NCI-H1436 treated with DMSO at 0.1 percent for 48 hours (cell line): ENCODE data around the gene GRM7.

Experiments
- DNase-seq: peaks from one replicate; lab custom pipeline; 2025; lab: John Stamatoyannopoulos, UW

The GRM7 gene

GRCh38 chr3:7657214-7658112 lies 796.5 kb downstream of the GRM7 start:
- DNase-seq = no peak

DNA sequence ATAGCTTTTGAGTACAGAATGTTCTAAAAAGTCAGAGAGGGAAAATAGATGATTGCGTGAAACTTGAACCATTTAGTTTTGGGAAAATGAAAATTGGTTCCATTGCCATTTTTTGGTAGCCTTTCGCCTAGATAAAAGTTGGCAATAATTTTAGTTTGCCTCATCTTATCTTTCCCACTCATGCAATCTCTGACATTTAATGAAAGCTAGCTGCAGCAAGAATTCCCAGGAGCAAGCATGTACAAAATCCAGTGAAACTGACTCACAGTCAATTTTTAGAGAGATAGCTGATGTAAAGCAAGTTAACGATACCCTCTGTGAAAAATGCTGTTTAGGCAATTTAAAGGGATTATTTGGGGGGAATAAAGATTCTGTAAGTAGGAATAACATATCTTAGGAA lies 797.4 kb downstream of the GRM7 start:
- DNase-seq = no peak

DNA sequence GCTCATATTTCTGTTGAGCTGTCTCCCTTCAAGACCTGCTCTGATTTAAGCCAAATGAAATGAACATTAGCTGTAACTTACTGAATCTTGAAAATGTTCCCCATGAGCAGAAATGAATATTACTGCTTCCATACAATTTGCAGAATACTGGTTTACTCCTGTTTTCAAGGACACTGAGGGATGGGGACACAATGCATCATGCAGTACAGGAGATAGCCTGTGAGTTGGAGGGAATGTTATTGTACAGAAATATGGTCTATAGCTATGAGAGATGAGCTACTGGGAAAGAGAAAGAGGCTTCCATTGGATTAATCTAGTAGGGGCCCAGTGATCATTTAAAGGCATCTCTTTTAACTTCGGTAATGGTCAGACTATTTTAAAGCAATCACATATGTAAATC lies 798.2 kb downstream of the GRM7 start:
- no peak for DNase-seq

DNA sequence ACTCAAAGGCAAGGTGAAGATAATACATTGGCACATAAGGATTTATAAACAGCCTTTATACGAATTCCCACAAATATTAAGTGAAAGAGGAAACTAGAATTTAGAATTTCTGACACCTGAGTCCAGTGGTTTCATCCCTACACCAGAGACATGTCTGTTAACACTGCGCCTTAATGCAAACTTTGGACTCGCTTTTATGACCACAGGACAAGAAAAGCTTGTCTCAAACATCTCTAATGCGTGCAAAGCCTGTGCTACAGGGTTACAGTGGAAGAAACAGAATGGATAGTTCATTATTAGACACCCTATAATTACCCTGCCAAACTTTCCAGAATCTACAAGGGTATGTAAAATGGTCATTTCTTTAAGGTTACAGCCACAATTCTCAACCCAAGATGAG lies 802.9 kb downstream of the GRM7 start:
- no peak for DNase-seq

- DNase-seq = no peak
Observed at GRCh38 chr3:7667774-7668173, 806.9 kb downstream of the GRM7 start.

DNA sequence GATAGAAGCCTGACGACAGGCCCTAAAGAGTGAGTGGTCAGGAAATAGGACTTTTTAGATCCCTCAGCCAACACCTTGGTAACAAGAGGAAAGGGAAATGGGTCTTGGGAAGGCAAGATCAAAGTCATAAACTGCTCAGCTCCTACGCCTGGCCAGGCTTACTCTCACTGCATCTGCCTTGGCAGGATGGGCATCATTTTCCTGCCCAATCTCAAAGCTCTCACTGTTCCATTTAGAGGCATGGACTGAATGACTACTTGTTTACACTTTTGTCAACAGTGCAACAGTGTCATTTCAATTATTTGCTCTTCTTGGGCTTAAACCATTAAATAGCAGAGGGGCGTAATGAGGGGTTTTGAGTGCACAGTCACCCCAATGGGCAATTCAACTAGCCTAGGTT lies 808.7 kb downstream of the GRM7 start:
- no peak for DNase-seq

DNA sequence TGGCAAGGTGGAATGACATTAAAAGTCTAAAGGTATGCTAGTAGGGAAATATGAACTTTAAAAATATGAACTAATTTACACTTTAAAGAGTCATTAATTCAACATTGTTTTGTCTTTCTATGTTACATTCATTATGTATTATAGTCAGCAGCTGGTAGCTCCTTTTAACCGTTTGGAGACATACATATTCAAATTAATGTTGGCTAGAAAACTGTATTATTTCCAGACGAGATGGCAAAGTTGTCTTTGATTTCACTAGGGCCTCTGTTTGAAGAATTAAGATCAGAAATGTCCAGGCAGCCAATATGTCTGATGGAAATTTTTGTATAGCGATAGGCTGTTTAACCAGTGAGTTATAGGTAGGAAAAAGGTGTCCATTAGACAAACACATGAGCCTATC lies 817.6 kb downstream of the GRM7 start:
- DNase-seq = no peak

- no peak for DNase-seq
Observed at GRCh38 chr3:7682822-7683229, 821.9 kb downstream of the GRM7 start.

DNA sequence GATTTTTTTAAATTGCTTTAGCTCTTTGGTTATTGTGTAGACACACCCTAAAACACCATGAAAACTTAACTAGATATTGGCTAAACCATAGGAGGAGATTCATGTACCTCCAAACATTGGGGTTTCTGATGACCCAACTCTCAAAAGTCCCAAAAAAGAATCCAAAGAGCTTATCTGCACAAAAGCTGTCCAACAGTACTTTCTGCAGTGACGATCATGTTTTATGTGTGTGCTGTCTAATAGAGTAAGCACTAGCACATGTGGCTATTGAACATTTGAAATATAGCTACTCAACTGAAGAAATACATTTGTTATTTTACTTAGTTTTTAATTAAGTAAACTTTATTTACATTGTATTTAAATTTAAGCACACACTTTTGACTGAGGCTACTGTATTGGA lies 822.5 kb downstream of the GRM7 start:
- DNase-seq = no peak

GRCh38 chr3:7684182-7684715 lies 823.3 kb downstream of the GRM7 start:
- no peak for DNase-seq

GRCh38 chr3:7687428-7688147 lies 826.7 kb downstream of the GRM7 start:
- DNase-seq = no peak

GRCh38 chr3:7692866-7693265 lies 832.0 kb downstream of the GRM7 start:
- no peak for DNase-seq

DNA sequence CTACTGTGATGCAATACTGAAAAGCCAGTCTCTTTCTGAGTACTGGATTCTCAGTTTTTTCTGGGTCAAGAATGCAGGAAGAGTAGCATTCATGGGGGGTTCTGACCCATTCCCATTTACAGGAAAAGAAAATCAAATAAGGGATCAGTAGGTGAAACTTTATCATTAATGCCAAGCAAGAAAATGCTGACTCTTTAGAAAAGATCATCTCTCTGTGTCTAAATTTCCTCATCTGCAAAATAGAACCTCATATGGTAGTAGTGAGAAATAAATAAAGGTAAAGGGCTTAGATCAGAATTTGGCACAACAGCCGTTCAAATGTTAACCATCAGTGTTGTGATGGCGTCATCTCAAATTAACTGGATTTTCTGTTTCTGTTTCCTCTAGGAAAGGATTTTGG lies 833.1 kb downstream of the GRM7 start:
- no peak for DNase-seq

DNA sequence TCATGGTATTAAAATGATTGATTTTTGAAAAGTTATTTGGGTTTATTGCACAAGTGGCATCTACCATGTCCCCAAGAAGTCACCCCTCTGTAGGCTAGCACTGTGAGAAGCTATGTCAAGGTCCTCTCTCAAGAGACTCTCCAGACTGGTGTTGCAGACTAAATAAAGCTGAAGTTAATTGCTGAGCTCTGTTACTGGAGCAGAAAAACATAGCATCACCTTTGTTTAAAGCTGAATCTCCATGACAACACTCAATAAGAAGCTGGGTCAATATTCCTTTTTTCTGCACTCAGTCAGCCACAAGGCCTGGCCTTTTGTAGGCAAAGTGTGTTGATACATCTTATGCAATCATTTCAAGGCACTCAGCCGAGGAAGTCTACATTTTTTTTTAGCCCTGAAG lies 834.1 kb downstream of the GRM7 start:
- DNase-seq = no peak

GRCh38 chr3:7696320-7696719 lies 835.4 kb downstream of the GRM7 start:
- no peak for DNase-seq

GRCh38 chr3:7697548-7697947 lies 836.6 kb downstream of the GRM7 start:
- no peak for DNase-seq

DNA sequence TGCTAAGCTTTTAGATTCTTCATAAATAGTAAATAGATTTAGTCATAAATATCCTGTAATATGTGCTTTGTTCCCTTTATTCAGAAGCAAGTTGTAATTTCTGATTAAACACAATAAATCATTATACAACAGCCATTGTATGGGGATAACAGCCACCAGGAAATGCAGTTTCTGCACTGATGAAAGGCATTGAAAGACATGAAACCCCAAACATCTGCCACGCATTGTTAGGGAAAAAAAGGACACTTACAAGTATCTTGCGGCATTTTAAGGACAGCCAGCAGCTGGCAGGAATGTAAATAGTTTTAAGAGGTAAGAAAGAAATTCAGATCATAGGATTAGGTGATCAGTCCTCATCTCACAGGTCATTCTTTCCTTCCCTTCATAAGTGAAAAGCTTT lies 839.6 kb downstream of the GRM7 start:
- DNase-seq = no peak

- no peak for DNase-seq
Observed at GRCh38 chr3:7700977-7701376, 840.1 kb downstream of the GRM7 start.

DNA sequence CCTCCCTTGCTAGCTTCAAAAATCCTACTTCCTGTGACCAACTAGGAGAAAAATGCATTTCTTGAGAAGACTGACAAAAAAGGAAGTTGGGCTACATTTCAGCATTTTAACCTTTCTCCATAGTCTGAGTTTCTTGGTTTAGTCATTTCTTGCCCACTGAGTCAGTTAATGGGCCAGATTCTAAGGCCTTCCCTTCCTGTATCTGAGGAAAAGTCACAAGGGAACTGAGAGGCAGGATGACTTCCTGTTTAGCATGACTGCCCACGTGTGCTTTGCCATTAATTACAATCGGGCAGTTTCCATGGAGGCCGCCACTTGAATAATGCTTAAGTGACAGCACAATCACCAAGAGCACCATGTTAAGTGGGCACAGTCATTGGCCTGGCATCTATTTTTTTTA lies 846.3 kb downstream of the GRM7 start:
- no peak for DNase-seq

DNA sequence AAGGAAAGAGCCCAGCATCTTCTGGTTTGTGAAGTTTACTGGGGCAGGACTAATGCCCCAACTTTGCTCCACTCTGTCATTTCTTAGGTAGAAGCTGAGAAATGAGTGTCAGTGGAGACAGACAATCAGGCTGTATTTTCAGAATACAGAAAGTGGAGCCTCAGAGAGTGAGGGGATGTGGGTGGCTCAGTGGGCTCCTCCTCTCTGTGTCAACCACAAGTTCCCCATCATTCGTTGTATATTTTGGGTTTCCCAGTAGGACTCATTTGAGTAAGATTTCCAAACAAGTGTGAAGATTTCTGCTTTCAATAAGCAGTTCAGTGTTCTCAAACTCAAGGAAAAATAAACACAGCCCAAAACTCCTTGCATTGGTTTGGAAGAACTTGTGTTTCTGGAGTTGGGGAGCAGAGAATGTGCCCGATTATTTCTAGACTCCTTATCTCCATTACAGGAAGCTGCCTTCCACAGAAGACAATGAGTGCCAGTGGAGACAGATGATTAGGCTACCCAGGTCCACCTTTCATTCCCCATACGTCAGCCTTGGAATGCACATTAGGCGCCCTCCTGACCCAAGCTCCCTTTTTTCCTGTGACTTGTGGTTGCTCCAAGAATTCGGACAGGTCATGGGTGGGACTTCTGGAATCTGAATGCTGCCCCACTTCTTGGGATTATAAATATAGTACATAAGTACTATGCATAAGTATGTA lies 848.6 kb downstream of the GRM7 start:
- no peak for DNase-seq

- peak; percentile 10 for DNase-seq
Observed at GRCh38 chr3:7710284-7710683, 849.4 kb downstream of the GRM7 start.

DNA sequence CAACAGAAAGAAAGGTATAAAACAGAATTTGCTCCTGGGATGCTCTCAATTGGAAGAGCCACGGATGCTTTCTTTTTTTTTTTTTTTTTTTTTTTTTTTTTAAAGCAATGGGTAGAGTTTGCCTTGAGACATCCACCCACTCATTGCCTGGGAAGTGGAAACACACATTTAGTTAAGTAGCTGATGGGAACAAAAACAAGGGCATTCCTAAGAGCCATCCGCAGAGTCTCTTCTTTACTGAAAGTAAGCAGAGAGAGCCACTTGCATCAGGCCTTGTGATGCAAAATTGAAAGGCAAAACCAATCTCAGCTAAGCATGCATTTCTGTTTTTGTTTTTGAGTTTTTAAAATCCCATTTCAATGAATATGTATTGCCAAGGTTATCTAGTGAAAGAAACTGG lies 852.8 kb downstream of the GRM7 start:
- no peak for DNase-seq
